PC-9 (cell line): ENCODE data around the gene MYBBP1A. TPM values are rescaled to one million over a fixed set of nuclear protein-coding genes. Genes with fewer than 3 reads are reported as not detected.
"Not testable (repeated sequence)": the region's sequence is repeated elsewhere in the genome, so short reads cannot be mapped to it uniquely, and the experiment has no call there.

ENCODE experiments used
- BruUV-seq: library from RNA; stranded (reverse); fragments of 400-500 nt; replicated peaks from 2 replicates; lab custom pipeline; 2021; lab: Mats Ljungman, UMichigan
- CTCF ChIA-PET: fragments of 300-600 bp; sonication (Branson Sonifier 250); formaldehyde crosslinking; loops from one replicate; lab custom pipeline; 2022; ENCODE audit warnings: antibody characterized with exemption; lab: Charles Lee
- POLR2A ChIA-PET: fragments of 300-600 bp; sonication (Branson Sonifier 250); formaldehyde crosslinking; loops from one replicate; lab custom pipeline; 2022; ENCODE audit warnings: antibody characterized with exemption; ENCODE audit not compliant: unreplicated experiment; lab: Charles Lee
- DNase-seq, 2 experiments: peaks; one replicate each; pipeline versions ENCODE4 v3.0.0 to v3.0.0-alpha.2; 2015 to 2022; ENCODE audit warnings: mixed read lengths in 1 of 2
- H2AFZ ChIP-seq: fragments of 200-600 bp; sonication (generic); 2 replicates; pipeline ENCODE4 v1.8.1; 2017; ENCODE audit warnings: antibody characterized with exemption
- H3F3A ChIP-seq: fragments of 200-600 bp; sonication (generic); 2 replicates; pipeline ENCODE4 v1.8.1; 2017; ENCODE audit warnings: antibody characterized with exemption, mild to moderate bottlenecking, low read depth; ENCODE audit not compliant: insufficient read depth
- H3K27ac ChIP-seq: fragments of 200-600 bp; sonication (generic); 2 replicates; pipeline ENCODE4 v1.6.1; 2016; ENCODE audit warnings: mixed run types
- H3K27me3 ChIP-seq: fragments of 200-600 bp; sonication (generic); 2 replicates; pipeline ENCODE4 v1.6.1; 2016; ENCODE audit warnings: low read depth, mixed run types; ENCODE audit not compliant: insufficient read depth
- H3K36me3 ChIP-seq: fragments of 200-600 bp; sonication (generic); 2 replicates; pipeline ENCODE4 v1.6.1; 2016; ENCODE audit warnings: low read depth, mixed run types
- H3K4me1 ChIP-seq: fragments of 200-600 bp; sonication (generic); replicated peaks from 2 replicates; pipeline ENCODE4 v1.6.1; 2016; ENCODE audit warnings: mixed run types; ENCODE audit not compliant: insufficient read depth
- H3K4me2 ChIP-seq: fragments of 200-600 bp; sonication (generic); 2 replicates; pipeline ENCODE4 v1.6.1; 2017; ENCODE audit warnings: mixed run types
- H3K4me3 ChIP-seq: fragments of 200-600 bp; sonication (generic); 2 replicates; pipeline ENCODE4 v1.6.1; 2016; ENCODE audit warnings: mixed run types
- H3K79me2 ChIP-seq: fragments of 200-600 bp; sonication (generic); 2 replicates; pipeline ENCODE4 v1.6.1; 2017; ENCODE audit warnings: low read depth, mixed run types
- H3K9me2 ChIP-seq: fragments of 200-600 bp; sonication (generic); 2 replicates; pipeline ENCODE4 v1.8.1; 2017; ENCODE audit warnings: mild to moderate bottlenecking; ENCODE audit not compliant: insufficient read depth
- H3K9me3 ChIP-seq: fragments of 200-600 bp; sonication (generic); 2 replicates; pipeline ENCODE4 v1.8.1; 2016; ENCODE audit warnings: low read depth; ENCODE audit not compliant: insufficient read depth
- H4K20me1 ChIP-seq: fragments of 200-600 bp; sonication (generic); 2 replicates; pipeline ENCODE4 v1.8.1; 2017; ENCODE audit not compliant: insufficient read depth
- CTCF ChIP-seq: fragments of 200-600 bp; sonication (generic); conservative IDR thresholded peaks from 2 replicates; pipeline ENCODE4 v1.6.1; 2017; ENCODE audit warnings: mixed run types, antibody characterized with exemption, mild to moderate bottlenecking, moderate library complexity
- EZH2 ChIP-seq: fragments of 200-600 bp; sonication (generic); IDR thresholded peaks from 2 replicates; pipeline ENCODE4 v1.8.0; 2017; ENCODE audit warnings: antibody characterized with exemption, low read depth
- intact Hi-C: fragments of 100-400 bp; cut with micrococcal nuclease; formaldehyde crosslinking; loops from one replicate; pipeline ENCODE4 v1.10.0; 2022; ENCODE audit not compliant: unreplicated experiment
- total RNA-seq: library from RNA; stranded (reverse); gene quantifications from 2 replicates; pipeline ENCODE4 v1.2.3, GENCODE V29; 2021

MYBBP1A gene
- total RNA-seq, 1 experiment from 2014 or later = 89.1 TPM

DNA sequence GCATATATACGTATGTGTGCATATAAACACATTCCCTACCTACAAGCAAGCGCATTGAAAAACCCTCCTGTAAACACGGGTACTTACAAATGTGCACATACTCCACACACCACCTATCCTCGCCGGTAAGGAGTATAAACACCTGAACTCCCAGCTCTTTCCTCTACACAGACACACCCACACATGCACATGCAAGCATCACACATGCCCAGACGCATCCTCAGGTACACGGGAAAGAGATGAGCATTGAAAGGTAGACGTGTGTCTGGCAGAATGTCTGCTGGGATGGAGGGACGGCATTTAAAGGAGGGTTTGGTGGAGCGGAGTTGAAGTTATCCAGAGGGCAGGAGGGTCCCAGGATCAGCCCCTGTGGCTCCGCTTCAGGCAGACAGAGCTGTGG, 24.5 kb upstream of the MYBBP1A start:
- no peak for DNase-seq
- Histone ChIP-seq H3F3A (no peaks in the 10 kb centered on the region), H3K4me1 (no peaks in the 10 kb centered on the region), H3K4me2 (no peak overlapping the region), H3K27me3 (peaks cover 25% of the 10 kb centered on the region), H3K4me3 (no peak overlapping the region), H4K20me1 (no peaks in the 10 kb centered on the region; the same call in 1 of the 2 replicates), H3K36me3 (no peaks in the 10 kb centered on the region), H2AFZ (no peak overlapping the region), H3K79me2 (no peaks in the 10 kb centered on the region), H3K9me2 (no peaks in the 10 kb centered on the region), H3K9me3 (no peaks in the 10 kb centered on the region), H3K27ac (no peak overlapping the region)
- TF ChIP-seq EZH2 = no peak
- TF ChIP-seq CTCF = no peak
- intact Hi-C loops = no loop called here
- ChIA-PET POLR2A (no interaction called here), CTCF (no interaction called here)
- BruUV-seq = no TSS peak

- H3K27me3 ChIP-seq = peaks cover 16% of the 10 kb centered on the region
- H3K9me3 ChIP-seq, H3K9me2 ChIP-seq, BruUV-seq, H3K36me3 ChIP-seq, H4K20me1 ChIP-seq, H3K4me3 ChIP-seq, H3F3A ChIP-seq, H2AFZ ChIP-seq, H3K4me2 ChIP-seq, intact Hi-C loops, H3K27ac ChIP-seq, H3K79me2 ChIP-seq, H3K4me1 ChIP-seq, DNase-seq: not testable (repeated sequence)
- CTCF ChIA-PET = interaction anchor here (0.7 kb wide), 1 partner anchor 23 kb away, joined by 4 read pairs; no protein-coding TSS in a partner anchor
- POLR2A ChIA-PET = interaction anchor here (0.6 kb wide), 1 partner anchor 22 kb away, joined by 8 read pairs; no protein-coding TSS in a partner anchor
Observed at GRCh38 chr17:4578349-4578748, 23.2 kb upstream of the MYBBP1A start.

DNA sequence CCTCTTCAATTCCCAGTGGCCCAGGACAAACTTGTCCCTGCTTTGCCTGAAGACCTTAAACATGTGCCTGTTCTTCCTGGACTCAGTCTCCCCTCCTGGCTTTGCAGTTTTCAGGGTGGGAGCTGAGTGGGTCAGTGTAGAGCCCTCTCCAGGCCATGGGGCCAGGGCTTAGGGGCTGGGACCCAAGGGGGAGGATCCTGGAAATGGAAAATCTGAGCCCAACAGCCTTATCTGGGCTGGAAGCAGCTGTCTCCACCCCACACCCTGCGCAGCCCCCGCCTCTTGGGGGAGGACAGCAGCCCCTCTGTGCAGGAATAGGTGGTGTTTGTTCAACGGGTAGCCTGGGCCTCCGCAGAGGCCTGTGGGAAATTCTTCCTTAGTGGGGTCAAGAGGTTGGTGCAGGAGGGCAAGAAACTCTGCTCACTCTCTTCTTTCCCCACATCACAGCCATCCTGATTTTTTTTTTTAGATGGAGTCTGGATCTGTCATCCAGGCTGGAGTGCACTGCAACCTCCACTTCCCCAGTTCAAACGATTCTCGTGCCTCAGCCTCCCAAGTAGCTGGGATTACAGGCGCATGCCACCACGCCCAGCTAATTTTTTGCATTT, 22.3 kb upstream of the MYBBP1A start:
- no peak overlapping the region for H3K4me3 ChIP-seq
- H4K20me1 ChIP-seq = no peaks in the 10 kb centered on the region; the same call in 1 of the 2 replicates
- no peak overlapping the region for H3K4me2 ChIP-seq
- no peaks in the 10 kb centered on the region for H3K4me1 ChIP-seq
- no peaks in the 10 kb centered on the region for H3K79me2 ChIP-seq
- no peak overlapping the region for H2AFZ ChIP-seq
- DNase-seq = no peak
- no peak overlapping the region for H3K27ac ChIP-seq
- no peaks in the 10 kb centered on the region for H3K9me2 ChIP-seq
- TF ChIP-seq CTCF = no peak
- TF ChIP-seq EZH2 = no peak
- H3K36me3 ChIP-seq = no peaks in the 10 kb centered on the region
- intact Hi-C loops = no loop called here
- ChIA-PET POLR2A (interaction anchor here (0.6 kb wide), 1 partner anchor 23 kb away, joined by 8 read pairs; no protein-coding TSS in a partner anchor), CTCF (interaction anchor here (0.7 kb wide), 1 partner anchor 22 kb away, joined by 4 read pairs; no protein-coding TSS in a partner anchor)
- H3K9me3 ChIP-seq = no peaks in the 10 kb centered on the region
- H3K27me3 ChIP-seq = peaks cover 8% of the 10 kb centered on the region
- no peaks in the 10 kb centered on the region for H3F3A ChIP-seq
- no TSS peak for BruUV-seq
